Measurements from ENCODE around the gene KRT5. TPM values are rescaled to one million over a fixed set of nuclear protein-coding genes. Genes with fewer than 3 reads are reported as not detected.

KRT5 gene
- total RNA-seq, 1 donor: 0.42 TPM

DNA sequence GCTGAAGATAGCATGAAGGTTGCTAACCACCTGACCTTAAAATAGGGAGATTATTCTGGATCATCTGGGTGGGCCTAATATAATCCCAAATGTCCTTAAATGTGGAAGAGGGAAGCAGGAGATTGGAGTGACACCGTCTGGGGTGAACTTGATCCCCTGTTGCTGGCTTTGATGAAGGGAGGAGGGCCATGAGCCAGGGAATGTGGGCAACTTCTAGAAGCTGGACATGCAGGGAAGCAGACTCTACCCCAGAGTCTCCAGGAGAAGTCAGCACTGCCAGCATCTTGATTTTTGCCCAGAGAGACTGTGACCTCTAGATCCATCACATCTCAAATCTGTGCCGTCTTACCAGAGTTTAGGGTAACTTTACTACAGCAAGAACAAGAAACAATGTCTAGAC is 9.2 kb upstream of the KRT5 start:
- no peaks in the 10 kb centered on the region for H3K27me3 ChIP-seq (ENCODE audit: insufficient read depth, low read length)

DNA sequence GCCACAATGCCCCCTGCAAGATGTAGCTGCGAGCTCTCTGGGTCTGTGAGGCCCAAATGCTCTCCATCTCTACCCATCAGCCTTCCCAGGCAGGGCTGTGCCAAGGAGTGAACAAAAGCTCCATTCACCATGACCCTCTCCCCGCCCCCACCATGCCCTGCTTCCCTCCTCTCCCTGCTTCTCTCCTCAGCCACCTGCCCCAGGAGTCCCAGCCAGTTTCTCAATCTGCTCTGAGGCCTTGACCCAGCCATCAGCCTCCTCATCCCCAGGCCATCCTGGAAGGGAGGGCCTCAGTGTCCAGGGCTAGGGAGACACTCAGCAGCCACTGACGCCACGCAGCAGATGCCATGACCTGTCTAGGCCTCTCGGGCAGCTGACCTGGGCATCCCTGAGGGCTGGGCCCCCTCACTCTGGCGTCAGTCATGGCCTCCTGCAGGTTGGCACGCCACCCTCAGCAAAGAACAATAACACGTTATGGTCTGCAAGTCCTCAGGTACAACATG is 8.5 kb upstream of the KRT5 start:
- Histone ChIP-seq H3K4me3 (ENCODE audit: low read length) (no peak overlapping the region), H3K9me3 (ENCODE audit: low read depth, low read length) (no peaks in the 10 kb centered on the region), H3K4me1 (ENCODE audit: insufficient read depth, low read length) (peaks cover 4% of the 10 kb centered on the region), H3K27me3 (ENCODE audit: insufficient read depth, low read length) (no peaks in the 10 kb centered on the region)

More for the DNA sequence above, 9.2 kb upstream of the KRT5 start:
- Histone ChIP-seq H3K4me1 (ENCODE audit: insufficient read depth, low read length) (peaks cover 4% of the 10 kb centered on the region), H3K9me3 (ENCODE audit: low read depth, low read length) (no peaks in the 10 kb centered on the region), H3K4me3 (ENCODE audit: low read length) (no peak overlapping the region)

DNA sequence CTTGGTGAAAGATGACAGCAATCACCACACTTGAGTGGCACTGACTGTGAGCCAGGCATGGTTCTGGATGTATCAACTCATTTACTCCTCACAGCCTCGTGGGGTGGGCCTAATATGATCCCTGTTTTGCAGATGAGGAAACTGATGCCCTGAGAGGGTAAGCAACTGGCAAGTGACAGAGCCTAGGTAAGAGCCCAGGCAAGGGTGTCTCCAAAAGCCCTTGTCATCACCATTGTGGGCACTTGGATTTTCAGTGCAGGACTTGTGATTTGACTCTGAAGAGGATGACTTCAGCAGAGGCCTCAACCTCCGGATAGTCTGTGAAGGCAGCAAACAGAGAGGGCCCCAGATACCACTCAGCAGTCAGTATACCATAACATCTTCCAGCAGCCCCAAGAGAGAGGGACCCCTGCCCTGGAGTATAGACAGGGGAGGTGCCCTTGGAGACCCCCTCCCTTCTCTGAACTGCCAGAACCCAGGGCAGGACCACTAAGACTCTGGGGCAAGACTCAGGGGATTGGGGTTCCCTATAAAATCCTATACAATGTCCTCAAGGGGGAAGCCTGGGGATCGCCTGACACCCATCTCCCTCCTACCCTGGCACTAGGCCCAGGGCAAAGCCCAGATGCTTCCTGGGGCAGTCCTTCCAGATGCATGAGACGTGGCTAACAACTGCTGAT is 7.1 kb upstream of the KRT5 start:
- Histone ChIP-seq H3K27me3 (ENCODE audit: insufficient read depth, low read length) (no peaks in the 10 kb centered on the region), H3K4me3 (ENCODE audit: low read length) (no peak overlapping the region), H3K4me1 (ENCODE audit: insufficient read depth, low read length) (peaks cover 4% of the 10 kb centered on the region), H3K9me3 (ENCODE audit: low read depth, low read length) (no peaks in the 10 kb centered on the region)

DNA sequence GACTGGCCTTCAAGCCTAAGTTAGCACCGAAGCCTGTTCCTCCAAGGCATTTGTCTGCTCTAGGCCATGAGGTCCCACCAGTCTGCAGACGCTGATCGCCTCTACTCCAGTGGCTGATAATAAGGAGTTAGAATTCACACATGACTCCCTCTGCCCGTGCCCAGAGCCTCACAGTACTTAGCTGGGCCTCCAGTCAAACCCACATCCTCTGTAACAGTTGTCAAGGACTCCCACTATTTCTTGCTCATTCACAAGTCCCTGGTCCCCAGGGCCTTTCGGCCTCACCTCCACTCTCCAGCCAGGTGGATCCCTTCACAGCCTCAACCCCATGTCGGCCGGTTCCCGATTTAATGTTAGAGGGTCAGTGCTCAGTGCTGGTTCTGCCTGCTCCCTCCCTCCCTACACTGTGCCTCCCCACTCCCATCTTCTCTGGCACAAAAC is 6.3 kb upstream of the KRT5 start:
- Histone ChIP-seq H3K4me3 (ENCODE audit: low read length) (no peak overlapping the region), H3K27me3 (ENCODE audit: insufficient read depth, low read length) (no peaks in the 10 kb centered on the region), H3K9me3 (ENCODE audit: low read depth, low read length) (no peaks in the 10 kb centered on the region), H3K4me1 (ENCODE audit: insufficient read depth, low read length) (peaks cover 4% of the 10 kb centered on the region)

DNA sequence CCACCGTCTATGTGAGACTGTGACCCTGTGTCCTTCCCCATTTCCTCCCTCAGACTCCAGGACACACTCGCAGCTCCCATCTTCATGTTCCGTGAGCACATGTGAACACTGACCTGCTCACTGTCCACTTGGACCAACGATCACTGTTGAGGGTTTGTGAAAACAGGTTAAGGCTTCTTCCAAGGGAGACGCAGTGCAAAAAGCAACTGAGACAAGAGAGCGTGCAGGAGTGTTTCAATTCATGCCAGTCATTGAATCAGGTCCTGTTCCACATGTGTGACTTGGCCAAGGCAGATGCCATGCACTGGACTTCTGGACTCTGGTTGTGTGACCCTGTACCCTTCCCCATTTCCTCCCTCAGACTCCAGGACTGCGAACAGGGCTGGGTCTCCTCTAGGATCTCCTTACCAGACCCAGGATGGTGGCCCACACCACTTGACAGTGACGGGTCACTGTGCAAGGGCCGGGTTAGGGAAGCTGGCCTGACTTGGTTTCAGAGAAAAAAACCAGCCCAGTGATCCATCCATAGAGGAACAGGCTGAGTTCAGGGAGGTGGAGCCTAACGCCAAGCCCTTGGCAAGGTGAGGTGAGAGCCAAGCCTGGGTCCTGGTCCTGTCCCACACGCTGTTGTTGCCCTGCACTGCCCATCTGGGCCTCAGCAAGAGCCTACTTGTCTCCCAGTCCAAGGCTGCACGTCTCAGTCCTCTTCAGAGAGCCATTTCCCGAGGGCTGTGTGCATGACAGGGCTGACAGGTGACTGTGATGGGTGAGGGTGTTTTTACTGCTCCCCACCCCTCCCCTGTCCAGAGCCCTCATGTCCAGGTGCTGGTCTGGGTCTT is 5.7 kb upstream of the KRT5 start:
- Histone ChIP-seq H3K27me3 (ENCODE audit: insufficient read depth, low read length) (no peaks in the 10 kb centered on the region), H3K4me3 (ENCODE audit: low read length) (no peak overlapping the region), H3K9me3 (ENCODE audit: low read depth, low read length) (no peaks in the 10 kb centered on the region), H3K4me1 (ENCODE audit: insufficient read depth, low read length) (no peaks in the 10 kb centered on the region)

DNA sequence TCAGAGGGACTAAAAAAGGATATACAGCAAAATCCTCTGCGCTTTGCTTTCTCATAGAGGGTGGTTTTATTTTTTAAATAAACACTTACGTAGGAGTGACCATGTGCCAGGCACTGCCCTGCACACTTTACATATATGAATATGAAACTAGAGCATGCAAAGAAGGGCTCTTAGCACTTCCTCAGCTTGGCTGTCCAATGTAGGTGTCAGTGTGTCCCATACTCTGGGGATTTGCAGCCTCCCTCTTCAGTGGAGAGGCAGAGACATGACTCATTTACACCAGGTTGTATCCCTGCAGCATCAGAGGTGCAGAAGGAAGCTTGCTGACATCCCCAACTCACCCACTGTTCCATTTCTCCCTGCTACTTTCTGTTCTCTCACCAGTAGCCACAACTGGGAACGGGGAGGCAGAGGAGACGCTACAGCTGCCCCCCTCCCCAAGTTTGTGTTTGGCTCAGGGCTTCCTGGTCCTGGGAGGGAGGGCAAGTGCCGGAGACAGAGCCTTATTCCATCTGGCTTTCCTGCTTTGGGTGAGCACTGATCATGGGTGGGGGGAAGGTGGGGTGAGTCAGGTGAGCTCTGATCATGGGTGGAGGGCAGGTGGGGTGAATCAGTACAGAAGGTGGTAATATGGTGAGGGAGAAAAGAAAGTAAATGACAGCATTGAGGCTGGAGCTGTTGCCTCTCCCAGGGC is 4.9 kb upstream of the KRT5 start:
- Histone ChIP-seq H3K4me1 (ENCODE audit: insufficient read depth, low read length) (no peaks in the 10 kb centered on the region), H3K9me3 (ENCODE audit: low read depth, low read length) (no peaks in the 10 kb centered on the region), H3K4me3 (ENCODE audit: low read length) (no peak overlapping the region), H3K27me3 (ENCODE audit: insufficient read depth, low read length) (no peaks in the 10 kb centered on the region)

DNA sequence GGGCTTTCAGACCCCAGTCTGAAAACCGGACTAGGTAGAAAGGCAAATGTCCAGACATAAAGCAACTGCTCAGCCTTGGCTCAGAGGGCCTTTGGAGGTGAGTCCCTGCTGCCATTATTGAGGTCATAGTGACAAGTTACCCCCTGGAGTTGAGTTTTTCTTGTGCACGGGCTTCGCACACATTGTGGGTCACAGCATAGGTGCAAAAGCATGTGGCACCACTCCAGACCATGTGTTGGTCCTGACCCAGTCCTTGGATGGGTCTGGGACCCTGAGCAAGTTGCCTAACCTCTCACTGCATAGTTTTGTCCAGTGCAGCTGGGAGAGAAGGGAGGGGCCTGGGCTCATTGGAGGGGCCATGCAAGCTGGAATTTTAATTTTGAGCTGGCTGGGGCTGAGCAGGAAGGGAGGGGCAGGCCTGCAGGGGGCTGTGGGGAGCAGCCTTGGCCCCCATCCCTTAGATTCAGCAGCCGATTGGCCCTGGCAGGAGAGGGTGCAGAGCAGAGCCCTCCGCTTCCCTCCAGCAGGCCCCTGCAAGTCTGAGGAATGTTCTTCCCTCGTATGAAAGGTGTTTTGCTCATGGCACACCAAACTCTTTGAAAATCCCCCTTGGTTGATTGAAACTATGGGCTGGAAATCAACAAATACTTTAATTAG is 4.2 kb upstream of the KRT5 start:
- Histone ChIP-seq H3K9me3 (ENCODE audit: low read depth, low read length) (no peaks in the 10 kb centered on the region), H3K4me1 (ENCODE audit: insufficient read depth, low read length) (no peaks in the 10 kb centered on the region), H3K4me3 (ENCODE audit: low read length) (no peak overlapping the region), H3K27me3 (ENCODE audit: insufficient read depth, low read length) (no peaks in the 10 kb centered on the region)

DNA sequence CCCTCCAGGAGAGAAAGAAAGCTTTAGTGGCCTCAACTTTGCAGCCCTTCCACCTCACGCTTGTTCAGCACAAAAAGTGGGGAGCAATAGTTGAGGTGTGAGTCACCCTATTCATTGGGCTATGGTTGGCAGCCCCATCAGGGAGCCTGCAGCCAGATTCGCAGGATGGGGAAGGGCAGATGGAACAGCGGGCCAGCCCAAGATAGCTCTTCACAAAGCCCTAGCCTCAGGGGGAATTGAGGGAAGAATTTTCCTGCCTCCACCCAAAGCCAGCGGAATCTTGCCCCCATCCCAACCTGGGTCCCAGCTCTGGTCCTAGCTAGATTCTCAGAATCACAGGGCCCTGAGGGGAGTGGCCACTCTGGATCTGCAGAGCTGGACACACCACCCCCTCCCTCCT is 3.6 kb upstream of the KRT5 start:
- no peaks in the 10 kb centered on the region for H3K9me3 ChIP-seq (ENCODE audit: low read depth, low read length)
- H3K27me3 ChIP-seq (ENCODE audit: insufficient read depth, low read length): no peaks in the 10 kb centered on the region
- no peak overlapping the region for H3K4me3 ChIP-seq (ENCODE audit: low read length)
- H3K4me1 ChIP-seq (ENCODE audit: insufficient read depth, low read length): no peaks in the 10 kb centered on the region

DNA sequence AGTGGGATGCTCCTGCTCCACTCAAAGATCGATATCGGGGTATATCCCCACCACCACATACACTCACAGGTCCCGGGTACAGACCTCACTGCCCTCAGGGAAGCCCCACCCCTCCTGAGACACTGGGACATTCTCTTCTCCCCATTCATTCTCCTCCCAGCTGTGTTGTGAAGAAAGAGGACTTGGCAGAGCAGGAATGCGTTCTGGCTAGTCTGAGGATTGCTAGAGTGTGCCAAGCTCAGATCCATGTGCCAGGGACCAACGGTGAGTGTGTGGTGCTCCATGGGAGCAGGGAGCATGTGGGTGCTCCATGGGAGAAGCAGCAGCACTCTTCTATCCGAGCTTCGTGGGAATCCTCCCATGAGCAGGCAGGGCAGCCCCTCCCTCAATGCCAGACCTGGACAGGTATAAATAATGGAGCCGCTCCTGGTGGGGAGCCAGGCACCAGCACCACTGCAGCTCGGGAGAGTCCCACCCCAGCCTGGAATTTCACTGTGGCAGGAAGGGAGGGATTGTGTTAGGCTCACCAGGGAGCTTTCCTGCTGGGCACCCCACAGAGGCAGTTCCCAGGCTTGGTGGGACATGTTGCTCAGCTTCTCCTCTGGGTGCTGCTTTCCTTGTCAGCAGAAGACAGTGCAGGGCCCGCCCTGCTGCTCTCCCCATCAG is 2.3 kb upstream of the KRT5 start:
- no peaks in the 10 kb centered on the region for H3K27me3 ChIP-seq (ENCODE audit: insufficient read depth, low read length)
- H3K9me3 ChIP-seq (ENCODE audit: low read depth, low read length): no peaks in the 10 kb centered on the region
- H3K4me3 ChIP-seq (ENCODE audit: low read length): no peak overlapping the region
- H3K4me1 ChIP-seq (ENCODE audit: insufficient read depth, low read length): no peaks in the 10 kb centered on the region

DNA sequence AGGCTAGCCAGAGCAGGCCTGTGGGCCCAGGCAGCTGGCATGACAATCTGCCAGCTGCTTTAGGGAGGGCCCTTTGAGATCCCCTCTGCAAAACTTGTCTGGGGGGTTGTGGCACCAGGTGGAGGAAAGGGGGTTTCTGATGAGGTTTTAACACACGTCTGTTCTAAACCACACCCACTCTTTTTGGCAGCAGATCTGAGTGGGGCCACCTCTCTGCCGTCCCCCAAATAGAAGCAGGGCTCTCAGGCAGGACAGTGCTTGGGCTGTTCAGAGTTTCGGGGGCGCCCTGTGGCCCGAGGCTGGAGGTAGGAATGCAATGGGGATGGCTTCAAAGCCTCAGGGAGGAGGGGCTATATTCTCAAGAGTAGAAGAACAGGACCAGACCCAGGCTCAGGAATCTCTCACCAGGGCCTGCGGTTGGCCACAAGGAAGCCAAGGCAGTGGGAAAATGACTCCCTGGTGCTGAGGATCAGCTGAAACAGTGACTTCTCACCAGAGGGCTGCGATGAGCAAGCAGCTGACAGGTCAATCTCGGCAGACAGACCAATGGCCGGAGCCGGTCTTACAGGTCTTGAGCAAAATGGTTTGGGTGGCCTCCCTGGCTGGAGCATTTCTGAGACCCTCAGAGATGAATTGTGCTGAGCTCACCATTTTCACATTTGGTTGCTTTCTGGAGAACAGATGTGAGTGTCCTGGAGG is 1.5 kb upstream of the KRT5 start:
- no peaks in the 10 kb centered on the region for H3K9me3 ChIP-seq (ENCODE audit: low read depth, low read length)
- no peak overlapping the region for H3K4me3 ChIP-seq (ENCODE audit: low read length)
- no peaks in the 10 kb centered on the region for H3K4me1 ChIP-seq (ENCODE audit: insufficient read depth, low read length)
- no peaks in the 10 kb centered on the region for H3K27me3 ChIP-seq (ENCODE audit: insufficient read depth, low read length)

DNA sequence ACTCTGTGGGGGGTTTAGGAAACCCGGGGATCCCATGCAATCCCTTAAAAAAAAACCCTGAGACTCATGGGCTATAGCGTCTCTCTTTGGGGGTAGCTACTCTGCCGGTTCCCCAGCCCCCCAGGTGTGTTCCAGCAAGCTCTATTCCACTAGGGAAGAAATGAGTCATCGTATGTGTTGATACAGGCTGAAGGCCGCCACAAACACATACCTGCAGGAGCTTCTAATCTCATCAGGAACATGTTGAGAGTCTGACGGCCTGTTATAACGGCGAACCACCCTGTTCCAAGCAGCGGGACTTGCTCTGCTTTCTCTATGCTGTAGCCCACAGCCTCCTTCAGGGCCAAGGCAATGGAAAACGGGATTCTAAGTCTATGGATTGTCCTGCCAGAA is 977 bp upstream of the KRT5 start:
- Histone ChIP-seq H3K4me3 (ENCODE audit: low read length) (no peak overlapping the region), H3K9me3 (ENCODE audit: low read depth, low read length) (no peaks in the 10 kb centered on the region), H3K4me1 (ENCODE audit: insufficient read depth, low read length) (no peaks in the 10 kb centered on the region), H3K27me3 (ENCODE audit: insufficient read depth, low read length) (no peaks in the 10 kb centered on the region)

DNA sequence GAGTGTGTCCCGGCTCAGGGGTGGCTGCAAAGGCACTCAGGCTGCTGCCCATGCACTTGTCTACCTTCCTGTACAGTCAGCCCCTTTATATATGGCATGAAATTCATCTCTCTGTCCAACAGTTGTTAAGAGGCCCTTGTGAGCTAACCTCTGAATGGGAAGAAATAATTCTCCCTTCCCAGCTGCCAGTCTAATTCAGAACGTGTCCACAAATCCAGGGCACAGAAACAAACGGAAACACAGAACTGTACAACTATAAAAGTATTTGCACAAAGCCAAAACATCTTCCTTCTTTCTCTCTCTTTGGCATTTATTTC is 849 bp downstream of the KRT5 start:
- H3K27me3 ChIP-seq (ENCODE audit: insufficient read depth, low read length): no peaks in the 10 kb centered on the region
- H3K4me1 ChIP-seq (ENCODE audit: insufficient read depth, low read length): no peaks in the 10 kb centered on the region
- H3K9me3 ChIP-seq (ENCODE audit: low read depth, low read length): no peaks in the 10 kb centered on the region
- H3K4me3 ChIP-seq (ENCODE audit: low read length): no peak overlapping the region

DNA sequence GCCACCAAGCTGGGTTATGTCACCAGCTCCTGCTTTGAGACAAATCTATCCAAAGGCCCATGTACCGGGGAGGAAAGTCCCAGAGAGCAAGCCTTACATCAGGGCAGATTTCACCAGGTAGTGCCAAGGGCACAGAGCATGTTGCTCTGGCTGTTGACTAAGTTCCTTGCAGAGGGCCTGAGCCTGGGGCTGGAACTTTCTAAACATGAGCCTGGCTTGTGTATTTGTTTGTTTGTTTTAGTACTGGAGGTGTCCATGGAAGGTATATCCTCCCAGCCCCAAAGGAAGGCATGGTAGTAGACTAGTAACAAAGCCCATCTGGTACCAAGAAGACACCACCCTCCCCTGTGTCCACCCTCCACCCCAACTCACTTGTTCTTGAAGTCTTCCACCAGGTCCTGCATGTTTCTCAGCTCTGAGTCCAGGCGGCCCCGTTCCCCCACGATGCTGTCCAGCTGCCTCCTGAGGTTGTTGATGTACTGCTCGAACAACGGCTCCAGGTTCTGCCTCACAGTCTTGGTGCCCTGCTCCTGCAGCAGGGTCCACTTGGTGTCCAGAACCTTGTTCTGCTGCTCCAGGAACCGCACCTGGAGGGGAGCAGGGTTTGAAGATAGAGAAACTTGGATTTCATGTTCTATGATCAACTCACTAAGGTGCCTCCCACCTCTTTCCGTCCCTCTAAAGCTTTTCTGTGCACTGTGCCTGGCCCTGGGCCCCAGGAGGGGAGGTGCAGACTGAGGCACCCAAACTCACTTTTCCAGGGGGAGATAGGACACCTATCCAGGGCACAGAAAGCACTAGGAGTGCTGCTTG is 1.4 kb downstream of the KRT5 start:
- H3K4me1 ChIP-seq (ENCODE audit: insufficient read depth, low read length): no peaks in the 10 kb centered on the region
- H3K27me3 ChIP-seq (ENCODE audit: insufficient read depth, low read length): no peaks in the 10 kb centered on the region
- H3K9me3 ChIP-seq (ENCODE audit: low read depth, low read length): no peaks in the 10 kb centered on the region
- H3K4me3 ChIP-seq (ENCODE audit: low read length): no peak overlapping the region

All from mononuclear cell (primary cell).